Keratinocyte (primary cell): ENCODE results near the gene TSTD2. TPM values are rescaled to one million over a fixed set of nuclear protein-coding genes. Genes with fewer than 3 reads are reported as not detected.

Experiments used
- DNase-seq: peaks from one replicate; pipeline ENCODE4 v3.0.0-alpha.2; 2011; ENCODE audit warnings: low read depth, missing footprints, low spot score
- FAIRE-seq: peaks from 2 replicates; lab custom pipeline; 2011; peaks lifted over from hg19 to GRCh38; lab: Jason Lieb, UNC
- H2AFZ ChIP-seq: 2 replicates; pipeline ENCODE4 v1.6.0; 2012; ENCODE audit warnings: low read length, control low read depth, inconsistent platforms; ENCODE audit not compliant: control insufficient read depth
- H3K27ac ChIP-seq: 2 replicates; pipeline ENCODE4 v1.5.1; 2011; ENCODE audit warnings: low read length; ENCODE audit not compliant: control insufficient read depth, insufficient read depth
- H3K27me3 ChIP-seq: 3 replicates; pipeline ENCODE4 v1.6.0; 2011; ENCODE audit warnings: low read length; ENCODE audit not compliant: control insufficient read depth, insufficient read depth; ENCODE audit errors: extremely low read depth
- H3K36me3 ChIP-seq, 2 experiments: 2 replicates in 1 of 2; 3 replicates in 1 of 2; pipeline ENCODE4 v1.5.1; 2011; ENCODE audit warnings: low read length in 2 of 2, mild to moderate bottlenecking in 1 of 2; ENCODE audit not compliant: control insufficient read depth in 2 of 2, insufficient read depth in 2 of 2; ENCODE audit errors: extremely low read depth in 1 of 2
- H3K4me1 ChIP-seq: 3 replicates; pipeline ENCODE4 v1.5.1; 2011; ENCODE audit warnings: low read length; ENCODE audit not compliant: control insufficient read depth, insufficient read depth; ENCODE audit errors: extremely low read depth
- H3K4me2 ChIP-seq: 3 replicates; pipeline ENCODE4 v1.6.0; 2011; ENCODE audit warnings: low read depth, low read length; ENCODE audit not compliant: control insufficient read depth, insufficient read depth; ENCODE audit errors: extremely low read depth
- H3K4me3 ChIP-seq, 3 experiments: fragments of 200-600 bp in 1 of 3; sonication (generic) in 1 of 3; 2 replicates in 2 of 3; 3 replicates in 1 of 3; pipeline ENCODE4 v1.5.1; 2011 to 2016; ENCODE audit warnings: low read length in 3 of 3, mild to moderate bottlenecking in 3 of 3, control low read depth in 2 of 3, inconsistent platforms in 1 of 3, low read depth in 1 of 3, mixed read lengths in 1 of 3, mixed run types in 1 of 3, moderate library complexity in 1 of 3; ENCODE audit not compliant: control insufficient read depth in 2 of 3, insufficient read depth in 2 of 3; ENCODE audit errors: extremely low read depth in 1 of 3
- H3K79me2 ChIP-seq: 2 replicates; pipeline ENCODE4 v1.6.0; 2012; ENCODE audit warnings: low read length; ENCODE audit not compliant: control insufficient read depth, insufficient read depth
- H3K9ac ChIP-seq: 3 replicates; pipeline ENCODE4 v1.6.0; 2011; ENCODE audit warnings: low read length; ENCODE audit not compliant: control insufficient read depth, insufficient read depth; ENCODE audit errors: extremely low read depth
- H3K9me1 ChIP-seq: 3 replicates; pipeline ENCODE4 v1.6.0; 2011; ENCODE audit warnings: low read length; ENCODE audit not compliant: control insufficient read depth, insufficient read depth; ENCODE audit errors: extremely low read depth
- H3K9me3 ChIP-seq: 2 replicates; pipeline ENCODE4 v1.5.1; 2012; ENCODE audit warnings: low read depth, low read length; ENCODE audit not compliant: control insufficient read depth
- H4K20me1 ChIP-seq: 3 replicates; pipeline ENCODE4 v1.6.0; 2011; ENCODE audit warnings: low read length; ENCODE audit not compliant: control insufficient read depth, insufficient read depth; ENCODE audit errors: extremely low read depth
- EZH2 ChIP-seq: IDR thresholded peaks from one replicate; pipeline ENCODE4 v1.6.1; 2012; ENCODE audit warnings: inconsistent platforms, mild to moderate bottlenecking, low read length, moderate library complexity
- dilution Hi-C: fragments of 300-500 bp; cut with MboI; formaldehyde crosslinking; loops from one replicate; pipeline ENCODE4 v1.7.0; 2020; ENCODE audit warnings: low sequenced_read_pairs; ENCODE audit not compliant: extremely low pct_ligation_motif_present
- polyA plus RNA-seq, 5 experiments: library from polyadenylated mRNA; depleted of rRNA in 3 of 5; stranded (reverse) in 3 of 5; stranded (forward) in 1 of 5; unstranded in 1 of 5; fragments of >200 nt; gene quantifications; 1 replicate in 1 of 5; 2 replicates in 3 of 5; 3 replicates in 1 of 5; pipeline versions ENCODE4 v1.2.1 to v1.2.3, GENCODE V29; 2011 to 2012; ENCODE audit warnings: missing spikeins in 2 of 5, low read depth in 1 of 5, low replicate concordance in 1 of 5
- TF ChIP-seq, protein P1 (sequence below), 3 experiments: IDR thresholded peaks in 1 of 3; conservative IDR thresholded peaks in 1 of 3; optimal IDR thresholded peaks in 1 of 3; 2 replicates in 2 of 3; 3 replicates in 1 of 3; pipeline versions ENCODE3 to v1.5.1; 2011; ENCODE audit warnings: low read length in 3 of 3, mild to moderate bottlenecking in 3 of 3, moderate library complexity in 2 of 3, control low read depth in 1 of 3, inconsistent platforms in 1 of 3; ENCODE audit not compliant: insufficient read depth in 2 of 3; ENCODE audit errors: extremely low read depth in 1 of 3

Gene TSTD2
- polyA plus RNA-seq, 1 donor (not counting 4 experiments of a cell fraction or from before 2014, with no cell fraction given) = 17.2 TPM

DNA sequence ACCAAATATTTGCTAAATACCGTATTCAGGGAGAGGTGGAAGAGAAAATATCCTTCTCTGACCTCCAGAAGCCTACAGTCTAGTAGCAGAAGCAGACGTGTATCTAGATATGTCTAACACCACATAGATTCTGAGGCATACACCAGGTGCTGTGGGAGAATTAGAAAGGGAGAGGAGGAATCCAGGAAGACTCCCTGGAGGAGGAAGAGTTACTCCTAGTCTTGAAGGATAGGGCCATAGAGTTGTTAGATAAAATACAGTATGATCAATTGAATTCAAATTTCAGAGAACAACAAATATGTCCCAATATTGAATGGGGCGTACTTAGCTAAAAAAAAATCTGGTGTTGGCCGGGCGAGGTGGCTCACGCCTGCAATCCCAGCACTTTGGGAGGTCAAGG is 73.0 kb downstream of the TSTD2 start:
- no peak for FAIRE-seq
- no peak overlapping the region for H3K9ac ChIP-seq

DNA sequence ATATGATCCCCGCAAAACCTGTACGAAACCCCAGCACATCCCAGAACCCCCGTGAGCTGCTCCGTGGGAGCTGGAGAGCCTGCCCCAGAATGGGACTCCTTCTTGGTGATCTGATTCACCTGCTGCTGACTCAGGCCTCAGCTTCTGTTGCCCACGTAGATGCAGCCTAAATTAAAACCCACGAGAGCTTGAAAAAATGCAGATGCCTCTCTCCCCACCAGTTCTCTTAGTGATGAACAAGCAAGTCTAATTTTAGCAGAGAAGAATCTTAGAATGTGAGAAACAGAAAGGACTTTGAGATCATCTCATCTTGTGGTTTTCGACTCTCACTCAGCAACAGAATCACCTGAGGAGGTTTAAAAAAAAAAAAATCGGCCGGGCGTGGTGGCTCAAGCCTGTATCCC is 74.1 kb downstream of the TSTD2 start:
- no peak for TF ChIP-seq EZH2
- TF ChIP-seq, protein P1, sequence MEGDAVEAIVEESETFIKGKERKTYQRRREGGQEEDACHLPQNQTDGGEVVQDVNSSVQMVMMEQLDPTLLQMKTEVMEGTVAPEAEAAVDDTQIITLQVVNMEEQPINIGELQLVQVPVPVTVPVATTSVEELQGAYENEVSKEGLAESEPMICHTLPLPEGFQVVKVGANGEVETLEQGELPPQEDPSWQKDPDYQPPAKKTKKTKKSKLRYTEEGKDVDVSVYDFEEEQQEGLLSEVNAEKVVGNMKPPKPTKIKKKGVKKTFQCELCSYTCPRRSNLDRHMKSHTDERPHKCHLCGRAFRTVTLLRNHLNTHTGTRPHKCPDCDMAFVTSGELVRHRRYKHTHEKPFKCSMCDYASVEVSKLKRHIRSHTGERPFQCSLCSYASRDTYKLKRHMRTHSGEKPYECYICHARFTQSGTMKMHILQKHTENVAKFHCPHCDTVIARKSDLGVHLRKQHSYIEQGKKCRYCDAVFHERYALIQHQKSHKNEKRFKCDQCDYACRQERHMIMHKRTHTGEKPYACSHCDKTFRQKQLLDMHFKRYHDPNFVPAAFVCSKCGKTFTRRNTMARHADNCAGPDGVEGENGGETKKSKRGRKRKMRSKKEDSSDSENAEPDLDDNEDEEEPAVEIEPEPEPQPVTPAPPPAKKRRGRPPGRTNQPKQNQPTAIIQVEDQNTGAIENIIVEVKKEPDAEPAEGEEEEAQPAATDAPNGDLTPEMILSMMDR (optimal IDR thresholded peaks at IDR 0.05 in 1 of 3, IDR thresholded peaks at IDR 0.05 in 1 of 3, conservative IDR thresholded peaks at IDR 0.05 in 1 of 3; ENCODE audit: extremely low read depth in 1 of 3, insufficient read depth in 2 of 3, low read length in 3 of 3) = no peak
- H3K4me2 ChIP-seq = no peak overlapping the region
- no peaks in the 10 kb centered on the region for H4K20me1 ChIP-seq
- peaks cover under 1% of the 10 kb centered on the region for H3K4me1 ChIP-seq
- peaks cover 28% of the 10 kb centered on the region for H3K27me3 ChIP-seq
- dilution Hi-C loops = no loop called here
- no peak overlapping the region for H2AFZ ChIP-seq
- H3K9ac ChIP-seq = no peak overlapping the region
- FAIRE-seq (no peak), DNase-seq (no peak)
- H3K79me2 ChIP-seq = no peaks in the 10 kb centered on the region
- no peaks in the 10 kb centered on the region for H3K36me3 ChIP-seq
- no peaks in the 10 kb centered on the region for H3K9me3 ChIP-seq
- no peaks in the 10 kb centered on the region for H3K9me1 ChIP-seq
- no peak overlapping the region for H3K27ac ChIP-seq
- no peak overlapping the region for H3K4me3 ChIP-seq

More for the DNA sequence above, 73.0 kb downstream of the TSTD2 start:
- DNase-seq = no peak
- Histone ChIP-seq H3K9me3 (no peaks in the 10 kb centered on the region), H3K27ac (no peak overlapping the region), H3K27me3 (peaks cover 23% of the 10 kb centered on the region), H4K20me1 (no peaks in the 10 kb centered on the region), H3K79me2 (no peaks in the 10 kb centered on the region), H2AFZ (no peak overlapping the region), H3K4me1 (peaks cover 4% of the 10 kb centered on the region), H3K36me3 (no peaks in the 10 kb centered on the region), H3K9me1 (no peaks in the 10 kb centered on the region), H3K4me3 (no peak overlapping the region), H3K4me2 (no peak overlapping the region)
- no peak for TF ChIP-seq EZH2
- TF ChIP-seq, protein P1 (optimal IDR thresholded peaks at IDR 0.05 in 1 of 3, IDR thresholded peaks at IDR 0.05 in 1 of 3, conservative IDR thresholded peaks at IDR 0.05 in 1 of 3; ENCODE audit: extremely low read depth in 1 of 3, insufficient read depth in 2 of 3, low read length in 3 of 3) = no peak
- dilution Hi-C loops = no loop called here
